ENCODE results near the gene POLA2. TPM values are rescaled to one million over a fixed set of nuclear protein-coding genes. Genes with fewer than 3 reads are reported as not detected.
A peak's percentile ranks its signal among the peaks of the same experiment; 100 is the strongest.

Gene POLA2
- total and polyA plus RNA-seq, 4 donors = 1.5 to 6.1 (median 3.2) TPM

DNA sequence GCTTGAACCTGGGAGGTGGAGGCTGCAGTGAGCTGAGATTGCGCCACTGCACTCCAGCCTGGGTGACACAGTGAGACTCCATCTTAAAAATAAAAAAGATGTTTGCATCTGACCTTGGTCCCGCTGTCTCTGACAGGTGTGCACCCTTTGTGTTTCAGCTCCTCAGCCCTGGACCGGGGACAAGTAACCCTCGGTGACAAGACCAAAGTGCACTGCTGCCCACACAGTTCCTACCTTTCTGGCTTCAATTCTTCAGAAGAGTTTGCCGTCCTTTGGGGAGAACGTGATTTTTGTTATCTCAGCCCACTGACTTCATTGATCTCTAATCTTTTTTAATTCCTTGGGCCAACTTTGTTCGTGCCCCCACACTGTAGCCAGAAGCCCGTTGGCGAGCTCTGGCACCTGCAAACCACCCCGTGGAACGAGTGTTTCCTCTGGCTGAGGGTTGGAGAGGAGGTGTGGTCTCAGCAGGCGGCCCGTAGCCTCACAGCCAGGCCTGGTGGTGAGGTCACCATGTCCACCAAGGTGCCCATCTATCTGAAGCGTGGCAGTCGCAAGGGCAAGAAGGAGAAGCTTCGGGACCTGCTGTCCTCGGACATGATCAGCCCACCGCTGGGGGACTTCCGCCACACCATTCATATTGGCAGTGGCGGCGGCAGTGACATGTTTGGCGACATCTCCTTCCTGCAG is 58.8 kb downstream of the POLA2 start:
- peaks cover 0 to 31% (median 21%) of the 10 kb centered on the region in 4 donors for H3K4me1 ChIP-seq (ENCODE audit: control insufficient read depth in 4 of 4, insufficient read depth in 4 of 4, low read length in 3 of 4)
- peak overlapping the region; percentile 53 to 60 for H3K27ac ChIP-seq (ENCODE audit: low read depth in 1 of 2, low read length in 2 of 2)
- no peak overlapping the region for H3K9ac ChIP-seq (ENCODE audit: low read depth in 1 of 2, low read length in 2 of 2)
- H3K36me3 ChIP-seq (ENCODE audit: control insufficient read depth in 4 of 4, insufficient read depth in 3 of 4, low read depth in 1 of 4, low read length in 3 of 4) = peaks cover 0 to 5% (median 1%) of the 10 kb centered on the region in 4 donors
- TF ChIP-seq TAF1 (conservative IDR thresholded peaks at IDR 0.05) (no peak), RAD21 (IDR thresholded peaks at IDR 0.05) (no peak), ZBTB33 (IDR thresholded peaks at IDR 0.05) (no peak), HNF4A (conservative IDR thresholded peaks at IDR 0.05) (peak; percentile 57 to 72), FOXA2 (IDR thresholded peaks at IDR 0.05) (no peak), EGR1 (IDR thresholded peaks at IDR 0.05; ENCODE audit: low read depth in 2 of 2) (no peak), YY1 (IDR thresholded peaks at IDR 0.05) (no peak), SP1 (IDR thresholded peaks at IDR 0.05) (peak; percentile 24), GABPA (IDR thresholded peaks at IDR 0.05 in 1 of 2, conservative IDR thresholded peaks at IDR 0.05 in 1 of 2) (no peak), ATF3 (IDR thresholded peaks at IDR 0.05) (no peak), CTCF (IDR thresholded peaks at IDR 0.05; ENCODE audit: low read depth, low read length, missing input control) (no peak), RXRA (IDR thresholded peaks at IDR 0.05) (peak in 1 of 2 donors; percentile 21), HNF4G (IDR thresholded peaks at IDR 0.05) (no peak), NR2F2 (IDR thresholded peaks at IDR 0.05) (no peak), JUND (IDR thresholded peaks at IDR 0.05) (no peak), FOXA1 (IDR thresholded peaks at IDR 0.05) (no peak)
- TF ChIP-seq, protein P1, sequence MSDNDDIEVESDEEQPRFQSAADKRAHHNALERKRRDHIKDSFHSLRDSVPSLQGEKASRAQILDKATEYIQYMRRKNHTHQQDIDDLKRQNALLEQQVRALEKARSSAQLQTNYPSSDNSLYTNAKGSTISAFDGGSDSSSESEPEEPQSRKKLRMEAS (IDR thresholded peaks at IDR 0.05) = no peak
- TF ChIP-seq, protein P2, sequence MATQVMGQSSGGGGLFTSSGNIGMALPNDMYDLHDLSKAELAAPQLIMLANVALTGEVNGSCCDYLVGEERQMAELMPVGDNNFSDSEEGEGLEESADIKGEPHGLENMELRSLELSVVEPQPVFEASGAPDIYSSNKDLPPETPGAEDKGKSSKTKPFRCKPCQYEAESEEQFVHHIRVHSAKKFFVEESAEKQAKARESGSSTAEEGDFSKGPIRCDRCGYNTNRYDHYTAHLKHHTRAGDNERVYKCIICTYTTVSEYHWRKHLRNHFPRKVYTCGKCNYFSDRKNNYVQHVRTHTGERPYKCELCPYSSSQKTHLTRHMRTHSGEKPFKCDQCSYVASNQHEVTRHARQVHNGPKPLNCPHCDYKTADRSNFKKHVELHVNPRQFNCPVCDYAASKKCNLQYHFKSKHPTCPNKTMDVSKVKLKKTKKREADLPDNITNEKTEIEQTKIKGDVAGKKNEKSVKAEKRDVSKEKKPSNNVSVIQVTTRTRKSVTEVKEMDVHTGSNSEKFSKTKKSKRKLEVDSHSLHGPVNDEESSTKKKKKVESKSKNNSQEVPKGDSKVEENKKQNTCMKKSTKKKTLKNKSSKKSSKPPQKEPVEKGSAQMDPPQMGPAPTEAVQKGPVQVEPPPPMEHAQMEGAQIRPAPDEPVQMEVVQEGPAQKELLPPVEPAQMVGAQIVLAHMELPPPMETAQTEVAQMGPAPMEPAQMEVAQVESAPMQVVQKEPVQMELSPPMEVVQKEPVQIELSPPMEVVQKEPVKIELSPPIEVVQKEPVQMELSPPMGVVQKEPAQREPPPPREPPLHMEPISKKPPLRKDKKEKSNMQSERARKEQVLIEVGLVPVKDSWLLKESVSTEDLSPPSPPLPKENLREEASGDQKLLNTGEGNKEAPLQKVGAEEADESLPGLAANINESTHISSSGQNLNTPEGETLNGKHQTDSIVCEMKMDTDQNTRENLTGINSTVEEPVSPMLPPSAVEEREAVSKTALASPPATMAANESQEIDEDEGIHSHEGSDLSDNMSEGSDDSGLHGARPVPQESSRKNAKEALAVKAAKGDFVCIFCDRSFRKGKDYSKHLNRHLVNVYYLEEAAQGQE (IDR thresholded peaks at IDR 0.05) = no peak
- no peaks in the 10 kb centered on the region for H3K27me3 ChIP-seq (ENCODE audit: control insufficient read depth in 4 of 4, insufficient read depth in 4 of 4, low read length in 3 of 4)
- H3K9me3 ChIP-seq (ENCODE audit: control insufficient read depth in 4 of 4, low read length in 3 of 4) = no peaks in the 10 kb centered on the region
- H3K4me3 ChIP-seq (ENCODE audit: low read depth in 1 of 3, low read length in 3 of 3) = no peak overlapping the region
- no peak for DNase-seq (ENCODE audit: low spot score)
- WGBS = 59% methylated on average over 22 of the region's 22 CpGs
